ENCODE measurements around the gene PRAMEF12. TPM values are rescaled to one million over a fixed set of nuclear protein-coding genes. Genes with fewer than 3 reads are reported as not detected.

PRAMEF12 gene
- total and polyA plus RNA-seq, 7 donors = not detected

GRCh38 chr1:12769976-12770505 is 3.5 kb upstream of the PRAMEF12 start:
- no peak overlapping the region for H3K27ac ChIP-seq
- no peak for TF ChIP-seq CTCF (IDR thresholded peaks at IDR 0.05)
- H3K9me3 ChIP-seq = no peaks in the 10 kb centered on the region
- no peaks in the 10 kb centered on the region for H3K27me3 ChIP-seq (ENCODE audit: insufficient read depth in 3 of 3, low read length in 2 of 3)
- ATAC-seq (no peak), DNase-seq (no peak)
- no peaks in the 10 kb centered on the region for H3K36me3 ChIP-seq (ENCODE audit: insufficient read depth in 1 of 2, low read depth in 1 of 2)
- 44 to 60% (median 50%) methylated on average over 7 of the region's 7 CpGs for WGBS, 3 donors
- no peak overlapping the region for H3K4me3 ChIP-seq
- intact Hi-C loops (cut with DNase I) = no loop called here
- H3K4me1 ChIP-seq = no peaks in the 10 kb centered on the region

GRCh38 chr1:12770620-12771019 is 2.9 kb upstream of the PRAMEF12 start:
- no peak for ATAC-seq
- no peaks in the 10 kb centered on the region for H3K4me1 ChIP-seq
- WGBS, 3 donors = 73 to 80% (median 77%) methylated on average over 2 of the region's 2 CpGs
- intact Hi-C loops (cut with DNase I) = no loop called here
- H3K36me3 ChIP-seq (ENCODE audit: insufficient read depth in 1 of 2, low read depth in 1 of 2) = no peaks in the 10 kb centered on the region
- no peaks in the 10 kb centered on the region for H3K27me3 ChIP-seq (ENCODE audit: insufficient read depth in 3 of 3, low read length in 2 of 3)
- no peak for TF ChIP-seq CTCF (IDR thresholded peaks at IDR 0.05)
- no peak for DNase-seq
- no peak overlapping the region for H3K4me3 ChIP-seq
- H3K27ac ChIP-seq = no peak overlapping the region
- H3K9me3 ChIP-seq = no peaks in the 10 kb centered on the region

GRCh38 chr1:12771186-12771585 is 2.4 kb upstream of the PRAMEF12 start:
- no peaks in the 10 kb centered on the region for H3K36me3 ChIP-seq (ENCODE audit: insufficient read depth in 1 of 2, low read depth in 1 of 2)
- WGBS, 3 donors = 68 to 78% (median 72%) methylated on average over 5 of the region's 5 CpGs
- H3K4me1 ChIP-seq = no peaks in the 10 kb centered on the region
- no peak overlapping the region for H3K4me3 ChIP-seq
- H3K27ac ChIP-seq = no peak overlapping the region
- H3K9me3 ChIP-seq = no peaks in the 10 kb centered on the region
- intact Hi-C loops (cut with DNase I) = no loop called here
- no peak for ATAC-seq
- TF ChIP-seq CTCF (IDR thresholded peaks at IDR 0.05) = no peak
- H3K27me3 ChIP-seq (ENCODE audit: insufficient read depth in 3 of 3, low read length in 2 of 3) = no peaks in the 10 kb centered on the region
- DNase-seq = no peak

GRCh38 chr1:12772520-12772919 is 1.0 kb upstream of the PRAMEF12 start:
- no peak for DNase-seq
- no peak for ATAC-seq
- intact Hi-C loops (cut with DNase I) = no loop called here
- no peaks in the 10 kb centered on the region for H3K27me3 ChIP-seq (ENCODE audit: insufficient read depth in 3 of 3, low read length in 2 of 3)
- H3K9me3 ChIP-seq = no peaks in the 10 kb centered on the region
- 85 to 88% (median 86%) methylated on average over 5 of the region's 5 CpGs for WGBS, 3 donors
- no peak for TF ChIP-seq CTCF (IDR thresholded peaks at IDR 0.05)
- H3K27ac ChIP-seq = no peak overlapping the region
- no peaks in the 10 kb centered on the region for H3K36me3 ChIP-seq (ENCODE audit: insufficient read depth in 1 of 2, low read depth in 1 of 2)
- H3K4me1 ChIP-seq = no peaks in the 10 kb centered on the region
- H3K4me3 ChIP-seq = no peak overlapping the region

- TF ChIP-seq CTCF (IDR thresholded peaks at IDR 0.05) = no peak
- Histone ChIP-seq H3K27me3 (ENCODE audit: insufficient read depth in 3 of 3, low read length in 2 of 3) (no peaks in the 10 kb centered on the region), H3K36me3 (ENCODE audit: insufficient read depth in 1 of 2, low read depth in 1 of 2) (no peaks in the 10 kb centered on the region), H3K9me3 (no peaks in the 10 kb centered on the region), H3K27ac (no peak overlapping the region), H3K4me1 (no peaks in the 10 kb centered on the region), H3K4me3 (no peak overlapping the region)
- WGBS, 3 donors = 76 to 87% (median 83%) methylated on average over 5 of the region's 5 CpGs
- intact Hi-C loops (cut with DNase I) = no loop called here
- ATAC-seq (no peak), DNase-seq (no peak)
Observed at GRCh38 chr1:12774801-12775345, 1.3 kb downstream of the PRAMEF12 start.

Data from psoas muscle (tissue), 8 donors.